HepG2 (cell line): ENCODE measurements around the gene HSF4. TPM values are rescaled to one million over a fixed set of nuclear protein-coding genes. Genes with fewer than 3 reads are reported as not detected.

Experiments used
- ARID4A ChIP-seq: sonication (generic); formaldehyde crosslinking; IDR thresholded peaks from 2 replicates; pipeline ENCODE4 v1.5.0; 2020; ENCODE audit warnings: mild to moderate bottlenecking, missing genetic modification reagents, borderline replicate concordance
- CSRNP2 ChIP-seq: sonication (generic); formaldehyde crosslinking; conservative IDR thresholded peaks from 2 replicates; pipeline ENCODE4 v1.8.0; 2022; ENCODE audit warnings: low read depth, missing genetic modification reagents
- DPF2 ChIP-seq: sonication (generic); formaldehyde crosslinking; IDR thresholded peaks from 2 replicates; pipeline ENCODE4 v1.4.0; 2020; ENCODE audit warnings: mild to moderate bottlenecking, low read depth, missing genetic modification reagents, borderline replicate concordance
- PITX1 ChIP-seq: sonication (generic); formaldehyde crosslinking; IDR thresholded peaks from 2 replicates; pipeline ENCODE4 v1.5.1; 2020; ENCODE audit warnings: mild to moderate bottlenecking, missing genetic modification reagents
- REXO4 ChIP-seq: sonication (generic); formaldehyde crosslinking; IDR thresholded peaks from 2 replicates; pipeline ENCODE4 v1.8.0; 2022; ENCODE audit warnings: missing genetic modification reagents, mild to moderate bottlenecking, borderline replicate concordance
- SAFB2 ChIP-seq: sonication (generic); formaldehyde crosslinking; IDR thresholded peaks from 2 replicates; pipeline ENCODE4 v1.5.1; 2020; ENCODE audit warnings: missing genetic modification reagents, low read depth, mild to moderate bottlenecking, borderline replicate concordance
- SRY ChIP-seq: sonication (generic); formaldehyde crosslinking; IDR thresholded peaks from 2 replicates; pipeline ENCODE4 v1.8.0; 2022; ENCODE audit warnings: mild to moderate bottlenecking, missing genetic modification reagents
- SYNCRIP ChIP-seq: fragments of 200-400 bp; formaldehyde crosslinking; IDR thresholded peaks from 2 replicates; pipeline ENCODE4 v1.6.1; 2018; ENCODE audit warnings: mild to moderate bottlenecking, low read depth, low read length; ENCODE audit not compliant: insufficient read depth
- ZEB1 ChIP-seq: IDR thresholded peaks from 2 replicates; pipeline ENCODE4 v1.6.1; 2012; ENCODE audit warnings: mild to moderate bottlenecking, low read depth, inconsistent platforms; ENCODE audit not compliant: insufficient replicate concordance
- ZFY ChIP-seq: sonication (generic); formaldehyde crosslinking; IDR thresholded peaks from 2 replicates; pipeline ENCODE4 v1.4.0; 2020; ENCODE audit warnings: missing genetic modification reagents
- ZNF460 ChIP-seq: sonication (generic); formaldehyde crosslinking; IDR thresholded peaks from 2 replicates; pipeline ENCODE4 v1.5.1; 2020; ENCODE audit warnings: missing genetic modification reagents, mild to moderate bottlenecking, borderline replicate concordance
- ZNF790 ChIP-seq: sonication (generic); formaldehyde crosslinking; IDR thresholded peaks from 2 replicates; pipeline ENCODE4 v1.8.0; 2022; ENCODE audit warnings: missing genetic modification reagents, mild to moderate bottlenecking, borderline replicate concordance
- ZSCAN21 ChIP-seq: sonication (generic); formaldehyde crosslinking; IDR thresholded peaks from 2 replicates; pipeline ENCODE4 v1.8.0; 2022; ENCODE audit warnings: mild to moderate bottlenecking, missing genetic modification reagents, moderate library complexity, borderline replicate concordance
- polyA plus RNA-seq, 8 experiments: library from polyadenylated mRNA; depleted of rRNA in 3 of 8; stranded (reverse) in 7 of 8; unstranded in 1 of 8; fragments of >200 nt; fragmentation: Illumina TruSeq in 4 of 8; extraction: Trizol in 4 of 8; gene quantifications; 2 replicates each; pipeline versions ENCODE4 v1.2.1 to v1.2.3, GENCODE V29; 2011 to 2016; ENCODE audit warnings: low read depth in 4 of 8, missing spikeins in 1 of 8, mixed read lengths in 1 of 8; ENCODE audit not compliant: insufficient read depth in 1 of 8
- total RNA-seq, 5 experiments: library from RNA; depleted of rRNA; stranded (reverse); fragments of >200 nt; fragmentation: Illumina TruSeq; extraction: Trizol; gene quantifications; 2 replicates each; pipeline ENCODE4 v1.2.3, GENCODE V29; 2016; ENCODE audit warnings: low read depth in 1 of 5
- TF ChIP-seq, protein P1 (sequence below): sonication (generic); formaldehyde crosslinking; IDR thresholded peaks from 2 replicates; pipeline ENCODE4; 2020; ENCODE audit warnings: missing genetic modification reagents, mild to moderate bottlenecking, borderline replicate concordance
- TF ChIP-seq, protein P2 (sequence below): sonication (generic); formaldehyde crosslinking; IDR thresholded peaks from 2 replicates; pipeline ENCODE4 v1.9.0; 2022; ENCODE audit warnings: missing genetic modification reagents, mild to moderate bottlenecking, borderline replicate concordance

The HSF4 gene
- total and polyA plus RNA-seq, 2 of the 13 experiments (the other 11 are each of a cell fraction or from before 2014, with no cell fraction given) = 3.5 to 16.9 TPM

- peak; percentile 29 for TF ChIP-seq ARID4A (CRISPR knock-in tag)
- no peak for TF ChIP-seq ZNF460 (CRISPR knock-in tag)
- TF ChIP-seq PITX1 (CRISPR knock-in tag) = 0 out of 2 replicates have a peak, but pooled peaks have one; percentile 31
- TF ChIP-seq REXO4 (CRISPR knock-in tag) = no peak
- TF ChIP-seq CSRNP2 (CRISPR knock-in tag) = 0 out of 2 replicates have a peak, but pooled peaks have one; percentile 35
- no peak for TF ChIP-seq DPF2 (CRISPR knock-in tag)
- no peak for TF ChIP-seq ZEB1
- 0 out of 2 replicates have a peak, but pooled peaks have one; percentile 25 for TF ChIP-seq ZFY
- peak; percentile 54; the same call in 1 of the 2 replicates for TF ChIP-seq SAFB2 (CRISPR knock-in tag)
- TF ChIP-seq ZSCAN21 (CRISPR knock-in tag) = peak; percentile 41; the same call in 1 of the 2 replicates
- TF ChIP-seq SYNCRIP = no peak
- TF ChIP-seq SRY = 0 out of 2 replicates have a peak, but pooled peaks have one; percentile 27
- TF ChIP-seq, protein P1, sequence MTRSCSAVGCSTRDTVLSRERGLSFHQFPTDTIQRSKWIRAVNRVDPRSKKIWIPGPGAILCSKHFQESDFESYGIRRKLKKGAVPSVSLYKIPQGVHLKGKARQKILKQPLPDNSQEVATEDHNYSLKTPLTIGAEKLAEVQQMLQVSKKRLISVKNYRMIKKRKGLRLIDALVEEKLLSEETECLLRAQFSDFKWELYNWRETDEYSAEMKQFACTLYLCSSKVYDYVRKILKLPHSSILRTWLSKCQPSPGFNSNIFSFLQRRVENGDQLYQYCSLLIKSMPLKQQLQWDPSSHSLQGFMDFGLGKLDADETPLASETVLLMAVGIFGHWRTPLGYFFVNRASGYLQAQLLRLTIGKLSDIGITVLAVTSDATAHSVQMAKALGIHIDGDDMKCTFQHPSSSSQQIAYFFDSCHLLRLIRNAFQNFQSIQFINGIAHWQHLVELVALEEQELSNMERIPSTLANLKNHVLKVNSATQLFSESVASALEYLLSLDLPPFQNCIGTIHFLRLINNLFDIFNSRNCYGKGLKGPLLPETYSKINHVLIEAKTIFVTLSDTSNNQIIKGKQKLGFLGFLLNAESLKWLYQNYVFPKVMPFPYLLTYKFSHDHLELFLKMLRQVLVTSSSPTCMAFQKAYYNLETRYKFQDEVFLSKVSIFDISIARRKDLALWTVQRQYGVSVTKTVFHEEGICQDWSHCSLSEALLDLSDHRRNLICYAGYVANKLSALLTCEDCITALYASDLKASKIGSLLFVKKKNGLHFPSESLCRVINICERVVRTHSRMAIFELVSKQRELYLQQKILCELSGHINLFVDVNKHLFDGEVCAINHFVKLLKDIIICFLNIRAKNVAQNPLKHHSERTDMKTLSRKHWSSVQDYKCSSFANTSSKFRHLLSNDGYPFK (CRISPR knock-in tag) = 0 out of 2 replicates have a peak, but pooled peaks have one; percentile 25
- no peak for TF ChIP-seq ZNF790 (CRISPR knock-in tag)
- TF ChIP-seq, protein P2, sequence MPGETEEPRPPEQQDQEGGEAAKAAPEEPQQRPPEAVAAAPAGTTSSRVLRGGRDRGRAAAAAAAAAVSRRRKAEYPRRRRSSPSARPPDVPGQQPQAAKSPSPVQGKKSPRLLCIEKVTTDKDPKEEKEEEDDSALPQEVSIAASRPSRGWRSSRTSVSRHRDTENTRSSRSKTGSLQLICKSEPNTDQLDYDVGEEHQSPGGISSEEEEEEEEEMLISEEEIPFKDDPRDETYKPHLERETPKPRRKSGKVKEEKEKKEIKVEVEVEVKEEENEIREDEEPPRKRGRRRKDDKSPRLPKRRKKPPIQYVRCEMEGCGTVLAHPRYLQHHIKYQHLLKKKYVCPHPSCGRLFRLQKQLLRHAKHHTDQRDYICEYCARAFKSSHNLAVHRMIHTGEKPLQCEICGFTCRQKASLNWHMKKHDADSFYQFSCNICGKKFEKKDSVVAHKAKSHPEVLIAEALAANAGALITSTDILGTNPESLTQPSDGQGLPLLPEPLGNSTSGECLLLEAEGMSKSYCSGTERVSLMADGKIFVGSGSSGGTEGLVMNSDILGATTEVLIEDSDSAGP (CRISPR knock-in tag) = peak; percentile 58; the same call in 1 of the 2 replicates
Measured at GRCh38 chr16:67210069-67210937, 45.8 kb downstream of the HSF4 start (continued).
